K562 (cell line): ENCODE data around the gene PRRC2A. TPM values are rescaled to one million over a fixed set of nuclear protein-coding genes. Genes with fewer than 3 reads are reported as not detected.

Experiments
- ARID2 ChIP-seq: fragments of 450-650 bp; IDR thresholded peaks from 2 replicates; pipeline ENCODE4 v1.6.1; 2017; ENCODE audit warnings: antibody characterized with exemption, mild to moderate bottlenecking
- BHLHE40 ChIP-seq: IDR thresholded peaks from 2 replicates; pipeline ENCODE4 v1.6.1; 2011; ENCODE audit warnings: low read length, improper control_type of control experiment
- JUND ChIP-seq, 2 experiments: IDR thresholded peaks; 2 replicates in 1 of 2; 3 replicates in 1 of 2; pipeline ENCODE4 v1.6.1; 2011; ENCODE audit warnings: borderline replicate concordance in 2 of 2, low read depth in 2 of 2, low read length in 2 of 2, improper control_type of control experiment in 1 of 2, missing biosample characterization in 1 of 2, missing genetic modification characterization in 1 of 2, missing genetic modification reagents in 1 of 2
- KDM4B ChIP-seq, 2 experiments: fragments of 450-650 bp in 1 of 2; sonication (generic) in 1 of 2; IDR thresholded peaks; 2 replicates each; pipeline ENCODE4 v1.6.1; 2016 to 2017; ENCODE audit warnings: borderline replicate concordance in 2 of 2, antibody characterized with exemption in 1 of 2, low read depth in 1 of 2, mild to moderate bottlenecking in 1 of 2
- MTA3 ChIP-seq: fragments of 450-650 bp; formaldehyde crosslinking; IDR thresholded peaks from 2 replicates; pipeline ENCODE4 v1.6.1; 2017; ENCODE audit warnings: mild to moderate bottlenecking, borderline replicate concordance
- RCOR1 ChIP-seq, 2 experiments: IDR thresholded peaks; 2 replicates each; pipeline ENCODE4 v1.6.1; 2012; ENCODE audit warnings: low read depth in 2 of 2, low read length in 2 of 2, borderline replicate concordance in 1 of 2, improper control_type of control experiment in 1 of 2
- RREB1 ChIP-seq: fragments of 250-450 bp; sonication (Bioruptor Pico); IDR thresholded peaks from 2 replicates; pipeline ENCODE4 v1.4.0; 2020
- YY1 ChIP-seq, 3 experiments: IDR thresholded peaks; 2 replicates each; pipeline ENCODE4 v1.6.1; 2011; ENCODE audit warnings: low read length in 2 of 3, mild to moderate bottlenecking in 2 of 3, moderate library complexity in 2 of 3, borderline replicate concordance in 1 of 3, control low read depth in 1 of 3, low read depth in 1 of 3; ENCODE audit not compliant: insufficient read depth in 3 of 3, insufficient replicate concordance in 2 of 3, control insufficient read depth in 1 of 3, insufficient read length in 1 of 3; ENCODE audit errors: extremely low read depth in 1 of 3
- polyA plus RNA-seq, 8 experiments: library from polyadenylated mRNA; depleted of rRNA in 4 of 8; stranded (reverse) in 5 of 8; unstranded in 3 of 8; fragments of >200 nt; fragmentation: Nextera tagmentation in 2 of 8; fragmentation: Illumina TruSeq in 1 of 8; extraction: Ambion mirVana in 2 of 8; extraction: Trizol in 1 of 8; gene quantifications; 2 replicates each; pipeline versions ENCODE4 v1.2.1 to v1.2.3, GENCODE V29; 2011 to 2014; ENCODE audit warnings: inconsistent platforms in 1 of 8, missing spikeins in 1 of 8
- total RNA-seq, 7 experiments: library from RNA; depleted of rRNA in 6 of 7; stranded (reverse); fragments of >200 nt in 6 of 7; fragmentation: Illumina TruSeq in 2 of 7; extraction: Trizol in 2 of 7; gene quantifications; 2 replicates each; pipeline versions ENCODE4 v1.2.1 to v1.2.3, GENCODE V29; 2011 to 2021; ENCODE audit warnings: low replicate concordance in 1 of 7
- TF ChIP-seq, protein P1 (sequence below): sonication (generic); formaldehyde crosslinking; IDR thresholded peaks from 2 replicates; pipeline ENCODE4 v1.8.1; 2023; ENCODE audit warnings: mild to moderate bottlenecking, missing genetic modification reagents

The PRRC2A gene
- total and polyA plus RNA-seq, 9 of the 15 experiments (the other 6 are each of a cell fraction or from before 2014, with no cell fraction given): 1.0 to 332 (median 63.0) TPM

DNA sequence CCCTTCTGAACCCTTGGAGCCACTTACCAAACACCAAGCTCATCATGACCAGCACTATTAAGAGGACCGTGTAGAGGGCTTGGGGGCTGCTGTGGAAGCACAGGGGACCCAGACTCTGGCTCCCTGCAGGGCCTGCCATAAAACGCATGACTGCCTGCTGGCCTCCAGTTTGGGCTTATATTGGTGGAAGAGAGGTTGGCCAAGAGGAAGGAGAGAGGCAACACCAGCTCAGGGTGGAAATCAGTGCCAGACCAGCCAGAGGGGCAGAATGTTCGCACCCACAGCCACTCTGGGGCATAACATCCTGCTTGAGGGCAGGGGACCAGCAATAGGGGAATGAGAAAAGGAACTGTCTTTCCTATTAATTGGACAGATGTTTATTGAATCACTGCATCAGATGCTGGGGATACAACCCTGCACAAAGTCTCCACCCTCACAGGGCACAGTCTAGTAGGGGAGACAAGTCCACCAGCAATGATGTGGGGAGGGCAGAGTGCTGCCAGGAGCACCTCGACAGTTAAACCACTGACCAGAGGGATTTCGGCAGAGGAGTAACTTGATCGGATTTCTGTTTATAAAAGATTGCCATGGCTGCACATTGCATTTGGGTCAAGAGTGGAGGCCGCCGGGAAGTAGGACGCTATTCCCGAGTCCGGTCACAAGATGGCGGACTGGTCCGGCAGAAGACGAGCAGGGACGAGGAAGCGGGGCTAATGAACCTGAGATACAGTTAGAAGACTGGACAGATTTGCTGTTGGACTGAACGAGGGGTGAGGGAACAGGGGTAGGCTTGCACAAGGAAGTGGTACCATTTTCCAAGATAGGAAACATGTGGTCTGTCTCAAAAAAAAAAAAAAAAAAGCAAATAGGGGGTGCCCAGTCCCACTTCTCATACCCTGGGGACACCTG lies 60.0 kb downstream of the PRRC2A start, which contains the start of gene LY6G5C (continued):
- TF ChIP-seq YY1 (IDR thresholded peaks at IDR 0.05; ENCODE audit: borderline replicate concordance in 1 of 3, control insufficient read depth in 1 of 3, extremely low read depth in 1 of 3, insufficient read depth in 3 of 3, insufficient read length in 1 of 3, insufficient replicate concordance in 2 of 3, low read depth in 1 of 3, low read length in 2 of 3) (peak; percentile 49 to 84 (median 80)), JUND (IDR thresholded peaks at IDR 0.05; ENCODE audit: borderline replicate concordance, low read depth, low read length) (peak; percentile 71), JUND (tag; IDR thresholded peaks at IDR 0.05; ENCODE audit: borderline replicate concordance, low read depth, low read length) (no peak; the same call in 2 of the 3 replicates), MTA3 (peak; percentile 13; the same call in 1 of the 2 replicates), RREB1 (CRISPR knock-in tag) (peak; percentile 24; the same call in 1 of the 2 replicates), KDM4B (IDR thresholded peaks at IDR 0.05; ENCODE audit: borderline replicate concordance in 2 of 2, low read depth in 1 of 2) (0 out of 4 replicates have a peak, but pooled peaks of 1 of the 2 experiments have one; percentile 12), ARID2 (peak; percentile 95), BHLHE40 (0 out of 2 replicates have a peak, but pooled peaks have one; percentile 20), RCOR1 (IDR thresholded peaks at IDR 0.05; ENCODE audit: borderline replicate concordance in 1 of 2, low read depth in 2 of 2, low read length in 2 of 2) (peak in 1 of 2 experiments; percentile 81; a peak in 2 of 4 replicates)
- TF ChIP-seq, protein P1, sequence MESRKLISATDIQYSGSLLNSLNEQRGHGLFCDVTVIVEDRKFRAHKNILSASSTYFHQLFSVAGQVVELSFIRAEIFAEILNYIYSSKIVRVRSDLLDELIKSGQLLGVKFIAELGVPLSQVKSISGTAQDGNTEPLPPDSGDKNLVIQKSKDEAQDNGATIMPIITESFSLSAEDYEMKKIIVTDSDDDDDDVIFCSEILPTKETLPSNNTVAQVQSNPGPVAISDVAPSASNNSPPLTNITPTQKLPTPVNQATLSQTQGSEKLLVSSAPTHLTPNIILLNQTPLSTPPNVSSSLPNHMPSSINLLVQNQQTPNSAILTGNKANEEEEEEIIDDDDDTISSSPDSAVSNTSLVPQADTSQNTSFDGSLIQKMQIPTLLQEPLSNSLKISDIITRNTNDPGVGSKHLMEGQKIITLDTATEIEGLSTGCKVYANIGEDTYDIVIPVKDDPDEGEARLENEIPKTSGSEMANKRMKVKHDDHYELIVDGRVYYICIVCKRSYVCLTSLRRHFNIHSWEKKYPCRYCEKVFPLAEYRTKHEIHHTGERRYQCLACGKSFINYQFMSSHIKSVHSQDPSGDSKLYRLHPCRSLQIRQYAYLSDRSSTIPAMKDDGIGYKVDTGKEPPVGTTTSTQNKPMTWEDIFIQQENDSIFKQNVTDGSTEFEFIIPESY: peak; percentile 3; the same call in 1 of the 2 replicates
